HFFc6 (cell line): ENCODE data around the gene MPHOSPH6. TPM values are rescaled to one million over a fixed set of nuclear protein-coding genes. Genes with fewer than 3 reads are reported as not detected.

ENCODE experiments used
- DNase-seq: peaks from one replicate; pipeline ENCODE4 v3.0.0-alpha.2; 2018
- H3K27ac Mint-ChIP-seq: 2 replicates; pipeline ENCODE4 v1.8.0; 2020; ENCODE audit warnings: mild to moderate bottlenecking, mixed read lengths
- H3K27me3 Mint-ChIP-seq: 2 replicates; pipeline ENCODE4 v1.8.0; 2021; ENCODE audit warnings: mild to moderate bottlenecking, moderate library complexity, mixed read lengths; ENCODE audit not compliant: insufficient read depth
- H3K36me3 Mint-ChIP-seq: 2 replicates; pipeline ENCODE4 v1.8.0; 2021; ENCODE audit warnings: low read depth, mixed read lengths
- H3K4me1 Mint-ChIP-seq: 2 replicates; pipeline ENCODE4 v1.8.0; 2020; ENCODE audit warnings: low read depth, mixed read lengths
- H3K4me3 Mint-ChIP-seq: 2 replicates; pipeline ENCODE4 v1.8.0; 2020; ENCODE audit warnings: mild to moderate bottlenecking, moderate library complexity, mixed read lengths
- H3K9me3 Mint-ChIP-seq: 2 replicates; pipeline ENCODE4 v1.8.0; 2020; ENCODE audit warnings: mild to moderate bottlenecking, mixed read lengths
- CTCF ChIP-seq: fragments of 200-600 bp; sonication (generic); IDR thresholded peaks from 2 replicates; pipeline ENCODE4 v1.5.0; 2021; ENCODE audit warnings: antibody characterized with exemption, mild to moderate bottlenecking
- total RNA-seq, 6 experiments: library from RNA; stranded (reverse); fragmentation: NEBNext Ultra II Directional; extraction: Animal tissue kit (Norgen Biotek cat#: 25700); gene quantifications; 2 replicates in 1 of 6; 3 replicates in 5 of 6; pipeline ENCODE4 v1.2.3, GENCODE V29; 2021

Gene MPHOSPH6
- total RNA-seq, 6 experiments from 2014 or later, result 22.8 to 32.1 (median 24.7) TPM

DNA sequence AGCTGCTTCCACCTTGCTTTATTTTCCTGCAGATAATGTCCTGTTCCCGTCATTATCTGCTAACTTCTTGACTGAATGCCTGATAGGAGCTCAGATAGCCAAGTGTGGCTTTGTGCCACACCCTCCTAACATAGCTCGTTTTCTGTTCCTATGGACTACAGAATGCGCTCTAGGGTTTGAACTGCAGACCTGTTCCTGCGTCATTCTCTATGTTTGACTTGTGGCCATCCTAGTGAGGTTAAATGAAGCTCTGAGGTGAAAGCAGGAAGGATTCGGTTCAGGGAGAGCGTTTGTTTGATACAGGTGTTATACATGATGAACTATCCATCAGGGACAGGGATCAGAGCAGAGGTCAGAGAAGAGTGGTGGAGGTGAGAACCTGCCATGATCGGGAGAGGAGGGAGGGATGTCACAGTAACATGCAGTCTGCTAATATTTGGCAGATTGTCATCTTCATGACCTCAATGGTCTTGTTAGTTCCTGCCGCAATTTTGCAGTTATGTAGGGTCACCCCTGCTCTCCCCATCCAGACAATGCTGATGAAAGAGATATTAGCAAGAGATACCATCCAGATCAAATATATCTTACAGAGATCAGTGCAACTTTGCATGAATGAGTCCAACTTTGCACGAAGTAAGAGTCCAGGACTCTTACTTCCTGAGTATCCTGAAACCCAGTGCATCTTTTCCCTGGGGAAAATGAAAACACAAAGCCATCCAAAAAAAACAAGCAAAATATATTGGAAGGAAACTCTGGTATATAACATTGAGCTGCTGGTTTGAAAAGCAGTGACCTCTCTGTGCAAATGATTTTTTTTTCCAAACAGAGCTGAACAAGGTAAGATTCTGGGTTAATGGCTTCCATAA is 32.8 kb downstream of the MPHOSPH6 start:
- Mint-ChIP-seq H3K36me3 (peaks cover 22% of the 10 kb centered on the region), H3K27me3 (no peaks in the 10 kb centered on the region), H3K4me1 (no peaks in the 10 kb centered on the region), H3K9me3 (no peaks in the 10 kb centered on the region), H3K27ac (no peak overlapping the region), H3K4me3 (no peak overlapping the region)
- TF ChIP-seq CTCF, result no peak
- DNase-seq, result no peak

DNA sequence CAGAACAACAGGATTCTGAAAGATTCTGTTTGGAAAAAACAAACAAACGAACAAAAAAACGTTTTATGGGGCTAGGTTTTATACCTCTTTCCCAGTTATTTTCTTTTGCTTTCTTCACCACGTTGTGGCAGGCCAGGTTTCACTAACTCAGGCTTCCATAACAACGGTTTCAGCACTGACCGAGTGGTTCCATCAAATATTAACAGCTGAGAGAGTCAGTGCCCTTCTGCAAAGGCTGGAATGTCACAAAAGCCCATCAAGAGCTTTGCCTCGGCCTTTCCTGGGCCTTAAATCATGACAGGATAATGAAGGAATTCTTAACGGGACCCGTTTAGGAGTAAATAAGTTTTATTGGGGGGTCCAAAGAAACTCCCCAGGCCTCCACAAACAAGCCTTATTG is 34.2 kb downstream of the MPHOSPH6 start:
- Mint-ChIP-seq H3K36me3 (peaks cover 20% of the 10 kb centered on the region), H3K4me1 (no peaks in the 10 kb centered on the region)

DNA sequence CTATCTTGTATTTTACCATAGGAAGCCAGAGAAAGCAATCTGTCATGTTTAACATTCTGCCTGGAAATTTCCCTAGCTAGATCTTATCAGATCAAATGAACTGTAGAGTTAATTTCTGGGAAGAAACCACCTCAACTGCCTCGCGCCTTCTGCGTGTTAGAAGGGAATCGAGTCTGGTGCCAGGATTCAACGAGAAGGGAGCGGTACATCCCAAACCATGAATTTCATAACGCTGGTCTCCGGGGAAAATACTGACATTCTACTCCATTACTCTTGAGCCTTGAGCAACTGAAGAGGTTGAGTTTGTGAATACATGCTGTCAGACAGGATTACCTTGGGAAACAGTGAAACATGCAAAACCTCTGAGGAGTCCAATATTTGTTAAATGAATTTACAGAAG is 35.2 kb downstream of the MPHOSPH6 start:
- no peaks in the 10 kb centered on the region for H3K4me1 Mint-ChIP-seq

More for the DNA sequence above, 34.2 kb downstream of the MPHOSPH6 start:
- no peaks in the 10 kb centered on the region for H3K9me3 Mint-ChIP-seq
- H3K27ac Mint-ChIP-seq, result no peak overlapping the region
- H3K4me3 Mint-ChIP-seq, result no peak overlapping the region
- H3K27me3 Mint-ChIP-seq, result no peaks in the 10 kb centered on the region
- no peak for TF ChIP-seq CTCF
- no peak for DNase-seq

GRCh38 chr16:82133798-82134197 is 36.2 kb downstream of the MPHOSPH6 start:
- H3K36me3 Mint-ChIP-seq, result peaks cover 12% of the 10 kb centered on the region
- no peak for DNase-seq
- H3K9me3 Mint-ChIP-seq, result no peaks in the 10 kb centered on the region
- H3K4me3 Mint-ChIP-seq, result no peak overlapping the region
- H3K27ac Mint-ChIP-seq, result no peak overlapping the region
- no peaks in the 10 kb centered on the region for H3K4me1 Mint-ChIP-seq
- TF ChIP-seq CTCF, result no peak
- no peaks in the 10 kb centered on the region for H3K27me3 Mint-ChIP-seq

More for the DNA sequence above, 35.2 kb downstream of the MPHOSPH6 start:
- Mint-ChIP-seq H3K36me3 (peaks cover 17% of the 10 kb centered on the region), H3K9me3 (no peaks in the 10 kb centered on the region), H3K27me3 (no peaks in the 10 kb centered on the region), H3K27ac (no peak overlapping the region), H3K4me3 (no peak overlapping the region)
- DNase-seq, result no peak
- TF ChIP-seq CTCF, result no peak

GRCh38 chr16:82129881-82130280 is 40.1 kb downstream of the MPHOSPH6 start:
- H3K4me3 Mint-ChIP-seq, result no peak overlapping the region
- no peak for DNase-seq
- no peaks in the 10 kb centered on the region for H3K9me3 Mint-ChIP-seq
- H3K36me3 Mint-ChIP-seq, result no peaks in the 10 kb centered on the region
- no peaks in the 10 kb centered on the region for H3K4me1 Mint-ChIP-seq
- no peaks in the 10 kb centered on the region for H3K27me3 Mint-ChIP-seq
- TF ChIP-seq CTCF, result no peak
- no peak overlapping the region for H3K27ac Mint-ChIP-seq
